ENCODE measurements around the gene RXFP4.
A peak's percentile ranks its signal among the peaks of the same experiment; 100 is the strongest.
"Not testable (repeated sequence)": the region's sequence is repeated elsewhere in the genome, so short reads cannot be mapped to it uniquely, and the experiment has no call there.

RXFP4 gene

DNA sequence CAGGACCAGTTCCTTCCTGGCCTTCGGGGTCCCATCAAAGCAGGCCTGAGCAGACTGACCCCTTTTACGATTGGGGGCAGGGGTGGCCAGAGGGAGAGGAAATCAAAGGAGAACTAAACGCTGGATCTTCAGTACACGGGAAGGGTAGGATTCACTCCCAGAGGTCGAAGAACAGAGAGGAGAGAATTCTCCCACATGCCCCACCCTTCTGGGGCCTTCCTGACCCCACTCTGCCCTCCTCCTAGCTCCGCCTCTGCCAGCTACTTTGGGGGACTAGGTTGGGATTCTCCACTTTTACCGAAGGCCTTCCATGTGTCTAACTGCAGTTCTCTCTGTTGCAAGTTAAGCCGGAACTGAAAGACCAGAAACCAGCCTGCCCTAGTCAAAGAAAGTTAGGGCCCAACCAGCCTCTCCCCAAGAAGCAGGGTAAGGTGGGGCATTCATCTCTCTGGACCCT lies 37.6 kb downstream of the RXFP4 start:
- no peak for DNase-seq

GRCh38 chr1:155979597-155980343 lies 38.3 kb downstream of the RXFP4 start:
- no peak for DNase-seq

DNA sequence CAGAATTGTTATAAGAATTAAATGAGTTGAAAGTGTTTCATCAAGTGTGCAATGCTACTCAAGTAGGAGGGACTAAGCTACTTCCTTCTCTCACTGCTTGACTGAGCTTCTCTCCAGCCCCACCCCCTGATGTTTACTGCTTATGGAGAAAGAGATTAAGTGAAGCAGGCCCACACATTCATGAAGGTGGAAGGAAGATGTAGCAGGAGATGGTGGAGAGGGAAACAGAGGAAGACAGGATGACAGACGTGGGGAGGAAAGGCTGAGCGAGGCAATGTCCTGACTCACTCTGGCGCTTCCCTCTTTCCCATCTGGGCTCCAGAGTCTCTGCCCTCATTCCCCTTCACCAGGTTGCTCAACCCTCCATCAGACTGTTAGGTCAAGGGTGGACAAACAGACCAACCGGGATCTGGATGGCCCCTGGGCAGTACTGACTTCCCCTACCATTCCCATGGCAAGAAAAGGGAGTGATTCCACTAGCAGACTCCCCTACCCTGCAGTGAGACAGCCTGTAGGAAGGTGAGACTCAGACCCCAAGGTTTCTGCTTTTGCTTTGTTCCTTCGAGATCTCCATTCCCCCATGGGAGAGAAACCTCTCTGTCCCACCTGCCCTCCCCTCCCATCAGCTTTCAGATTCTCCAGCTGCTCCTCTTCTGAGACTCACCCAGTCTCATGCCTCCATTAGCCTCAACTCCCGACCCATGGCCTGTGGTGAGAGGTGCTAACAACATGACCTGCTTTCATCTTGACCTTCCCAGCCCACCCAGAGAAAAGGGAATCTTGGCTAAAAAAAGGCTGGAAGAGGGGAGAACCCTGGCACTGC lies 40.0 kb downstream of the RXFP4 start:
- no peak for DNase-seq

DNA sequence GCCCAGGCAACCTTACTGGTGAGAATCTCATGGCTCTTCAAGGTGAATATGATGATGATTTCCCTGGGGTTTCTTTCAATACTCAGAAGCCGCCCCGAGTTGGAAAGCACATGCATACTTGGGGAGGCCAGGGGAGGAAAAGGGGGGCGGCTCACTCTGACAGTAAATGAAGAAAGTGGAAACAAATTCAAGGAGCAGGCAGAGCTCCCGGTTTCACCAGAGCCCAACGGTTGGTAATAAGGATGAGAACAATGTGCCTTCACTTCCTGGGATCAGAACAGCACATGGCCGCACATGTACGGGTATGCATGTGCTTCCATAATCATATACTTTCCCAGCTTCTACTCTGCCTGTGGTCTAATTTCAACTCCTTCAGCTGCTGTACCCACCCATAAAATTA lies 40.7 kb downstream of the RXFP4 start:
- DNase-seq: no peak

- DNase-seq: peak; percentile 78
Observed at GRCh38 chr1:155983191-155984024, 42.0 kb downstream of the RXFP4 start.

DNA sequence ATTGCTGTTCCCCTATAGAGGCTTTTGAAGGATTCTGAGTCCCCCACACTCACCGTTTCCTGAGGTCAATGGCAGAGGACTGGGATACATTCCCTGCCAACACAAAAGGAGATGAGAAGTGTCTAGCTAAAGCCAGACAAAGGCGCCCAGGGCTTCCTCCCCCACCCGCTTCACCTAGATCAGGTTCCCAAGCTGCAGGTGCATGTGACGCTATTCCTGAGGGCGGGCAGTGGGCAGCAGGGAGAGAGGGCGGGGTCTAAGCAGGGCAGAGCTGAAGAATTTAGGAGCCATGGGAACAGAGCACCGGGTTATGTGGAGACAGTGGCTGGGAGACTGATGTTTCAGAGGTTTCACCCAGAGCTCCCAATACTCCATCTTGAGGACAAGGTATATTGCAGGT lies 42.9 kb downstream of the RXFP4 start:
- no peak for DNase-seq

- DNase-seq: not testable (repeated sequence)
Observed at GRCh38 chr1:155984903-155985645, 43.6 kb downstream of the RXFP4 start.

DNA sequence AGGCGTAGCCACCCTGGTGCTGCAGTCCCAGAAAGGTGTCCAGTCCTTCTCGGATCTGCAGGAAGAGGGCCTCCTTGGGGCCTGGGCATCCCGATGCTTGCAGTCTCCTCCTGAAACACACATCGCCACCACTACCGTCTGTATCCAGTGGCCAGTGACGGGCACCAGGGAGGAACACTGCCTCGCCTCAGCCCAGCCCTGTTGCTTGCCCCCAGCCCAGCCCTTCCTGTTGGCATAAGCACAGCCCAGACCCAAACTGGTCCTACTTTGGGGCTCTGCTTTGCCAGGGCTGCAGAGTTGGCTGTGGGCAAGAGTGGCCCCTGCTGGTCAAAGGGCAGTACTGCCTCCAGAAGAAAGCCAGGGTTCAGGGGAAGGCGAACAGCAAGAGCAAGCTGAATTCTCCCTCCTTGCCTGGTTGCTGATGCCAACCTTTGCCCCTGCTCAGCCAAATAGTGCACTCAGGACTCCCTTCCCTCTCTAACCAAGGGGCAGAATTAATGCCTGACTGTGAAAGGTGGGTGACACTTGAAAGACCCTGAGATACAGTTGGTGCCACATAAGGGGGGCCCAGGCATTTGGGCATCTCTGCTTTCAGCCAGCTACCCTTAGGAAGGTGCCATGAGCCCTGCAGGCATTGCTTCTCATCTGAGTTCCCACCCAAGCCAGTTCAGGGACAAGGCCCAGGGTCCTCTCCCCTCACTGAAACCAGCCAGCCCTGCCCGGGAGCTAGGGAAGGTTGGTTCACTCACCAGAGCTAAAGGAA lies 48.0 kb downstream of the RXFP4 start:
- peak; percentile 86 for DNase-seq

- no peak for DNase-seq
Observed at GRCh38 chr1:155990005-155990739, 48.7 kb downstream of the RXFP4 start.
